ENCODE results near the gene NELL1.

The NELL1 gene

DNA sequence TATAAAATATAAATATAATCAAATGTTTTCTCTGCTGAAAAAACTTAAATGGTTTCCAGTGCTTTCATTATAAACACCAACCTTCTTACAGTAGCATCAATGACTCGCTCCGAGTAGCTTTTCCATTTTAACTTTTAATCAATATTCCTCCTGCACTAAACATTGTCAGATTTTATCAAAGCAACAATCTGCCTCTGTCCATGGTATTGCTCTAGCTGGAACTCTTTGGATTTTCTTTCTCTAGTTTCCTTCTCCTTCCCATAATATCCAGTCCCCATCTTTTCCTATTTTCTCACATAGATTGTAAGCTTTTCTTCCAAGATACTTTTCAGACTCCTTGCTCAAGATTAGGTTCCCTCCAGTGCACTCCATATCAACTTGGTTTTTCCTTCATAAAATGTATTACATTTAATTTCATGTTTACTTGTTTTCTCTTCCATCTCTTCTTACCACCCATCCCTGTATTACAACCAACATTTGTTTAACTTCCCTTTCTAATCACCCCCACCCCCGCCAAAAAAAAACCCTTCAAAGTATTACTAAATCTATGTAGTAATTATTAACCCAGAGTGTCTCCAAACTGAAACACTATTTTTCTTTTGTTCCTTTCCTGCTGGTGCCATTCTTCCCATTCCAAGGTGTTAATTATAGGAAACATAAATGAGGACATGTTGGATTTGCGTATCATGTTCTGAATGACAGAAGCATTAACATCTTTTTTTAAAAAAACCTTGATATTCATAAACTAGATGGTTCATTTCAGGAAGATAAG is 716.5 kb downstream of the NELL1 start:
- H3K4me3 ChIP-seq (ENCODE audit: low read depth, low read length), result no peak overlapping the region
- TF ChIP-seq, protein P1, sequence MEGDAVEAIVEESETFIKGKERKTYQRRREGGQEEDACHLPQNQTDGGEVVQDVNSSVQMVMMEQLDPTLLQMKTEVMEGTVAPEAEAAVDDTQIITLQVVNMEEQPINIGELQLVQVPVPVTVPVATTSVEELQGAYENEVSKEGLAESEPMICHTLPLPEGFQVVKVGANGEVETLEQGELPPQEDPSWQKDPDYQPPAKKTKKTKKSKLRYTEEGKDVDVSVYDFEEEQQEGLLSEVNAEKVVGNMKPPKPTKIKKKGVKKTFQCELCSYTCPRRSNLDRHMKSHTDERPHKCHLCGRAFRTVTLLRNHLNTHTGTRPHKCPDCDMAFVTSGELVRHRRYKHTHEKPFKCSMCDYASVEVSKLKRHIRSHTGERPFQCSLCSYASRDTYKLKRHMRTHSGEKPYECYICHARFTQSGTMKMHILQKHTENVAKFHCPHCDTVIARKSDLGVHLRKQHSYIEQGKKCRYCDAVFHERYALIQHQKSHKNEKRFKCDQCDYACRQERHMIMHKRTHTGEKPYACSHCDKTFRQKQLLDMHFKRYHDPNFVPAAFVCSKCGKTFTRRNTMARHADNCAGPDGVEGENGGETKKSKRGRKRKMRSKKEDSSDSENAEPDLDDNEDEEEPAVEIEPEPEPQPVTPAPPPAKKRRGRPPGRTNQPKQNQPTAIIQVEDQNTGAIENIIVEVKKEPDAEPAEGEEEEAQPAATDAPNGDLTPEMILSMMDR (IDR thresholded peaks at IDR 0.05; ENCODE audit: low read depth, low read length, missing control alignments), result no peak
- in situ Hi-C loops (cut with HindIII; ENCODE audit: low sequenced_read_pairs), result no loop called here
- no peak for DNase-seq (ENCODE audit: low read depth)

DNA sequence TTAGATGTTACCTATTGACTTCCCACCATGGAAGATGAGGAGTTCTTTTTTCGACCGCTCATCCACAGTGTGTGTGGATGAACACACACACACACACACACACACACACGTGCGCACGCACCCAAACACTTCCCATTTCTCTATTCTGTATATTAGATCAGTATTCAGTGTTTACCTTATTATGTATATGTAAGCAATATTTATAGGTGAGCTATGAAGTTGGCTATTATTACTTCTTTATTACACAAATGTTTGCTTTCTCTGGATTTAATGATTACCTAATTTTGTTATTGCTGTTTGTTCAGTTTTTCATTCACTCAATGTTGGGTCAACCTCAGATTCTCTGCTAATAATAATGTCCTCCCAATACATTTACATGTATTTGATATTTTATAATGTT is 721.0 kb downstream of the NELL1 start:
- TF ChIP-seq, protein P1 (IDR thresholded peaks at IDR 0.05; ENCODE audit: low read depth, low read length, missing control alignments), result no peak
- in situ Hi-C loops (cut with HindIII; ENCODE audit: low sequenced_read_pairs), result no loop called here
- no peak overlapping the region for H3K4me3 ChIP-seq (ENCODE audit: low read depth, low read length)
- DNase-seq (ENCODE audit: low read depth), result no peak

DNA sequence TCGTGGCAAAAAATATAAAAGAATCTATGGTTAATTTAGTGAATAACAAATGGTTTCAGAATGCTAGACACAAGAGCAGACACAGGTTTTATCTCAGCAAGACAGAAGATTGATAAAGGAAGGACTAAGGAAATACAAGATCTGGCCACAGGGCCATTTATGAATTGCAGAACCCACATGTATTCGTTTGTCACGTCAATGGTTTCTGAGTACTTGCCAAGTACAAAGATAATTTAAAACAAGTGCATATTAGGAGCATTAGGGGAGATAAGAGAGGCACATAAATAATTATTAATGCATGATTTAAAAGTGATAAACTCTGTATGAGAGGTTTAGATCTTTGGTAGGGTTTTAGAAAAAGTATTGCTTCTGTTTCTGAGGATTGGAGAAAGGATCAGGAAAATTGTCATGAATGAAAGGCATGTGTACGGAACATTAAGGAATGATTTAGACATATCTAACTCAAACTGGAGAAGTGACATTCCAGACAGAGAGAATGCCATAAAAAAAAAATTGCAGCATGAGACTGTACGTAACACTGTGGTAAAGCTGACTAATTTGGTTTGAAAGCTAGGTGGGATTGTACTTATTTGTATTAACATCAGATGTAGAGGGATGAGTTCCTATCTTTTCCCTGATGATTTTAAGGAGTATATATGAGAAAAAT is 727.1 kb downstream of the NELL1 start:
- TF ChIP-seq, protein P1 (IDR thresholded peaks at IDR 0.05; ENCODE audit: low read depth, low read length, missing control alignments), result no peak
- no peak overlapping the region for H3K4me3 ChIP-seq (ENCODE audit: low read depth, low read length)
- DNase-seq (ENCODE audit: low read depth), result no peak
- in situ Hi-C loops (cut with HindIII; ENCODE audit: low sequenced_read_pairs), result no loop called here

DNA sequence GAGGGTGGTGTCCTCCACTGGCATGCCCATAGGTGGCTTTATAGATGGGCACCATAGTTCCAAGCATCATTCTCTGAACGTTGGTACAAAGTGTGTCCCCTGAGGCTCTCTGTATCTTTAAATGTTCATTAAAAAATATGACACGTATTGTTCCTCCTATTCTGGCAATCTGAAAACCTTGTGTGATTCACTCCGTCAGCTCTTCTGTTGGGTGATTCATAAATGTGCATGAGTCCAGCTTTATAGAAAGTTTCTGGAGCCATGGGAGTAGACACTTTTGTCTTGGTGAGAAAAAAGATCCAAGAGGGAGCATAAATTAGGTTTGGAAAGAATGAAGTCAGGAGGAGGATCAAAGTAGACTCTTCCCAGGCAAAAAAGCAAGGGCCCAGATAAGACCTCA is 728.8 kb downstream of the NELL1 start:
- in situ Hi-C loops (cut with HindIII; ENCODE audit: low sequenced_read_pairs), result no loop called here
- H3K4me3 ChIP-seq (ENCODE audit: low read depth, low read length), result no peak overlapping the region
- DNase-seq (ENCODE audit: low read depth), result no peak
- TF ChIP-seq, protein P1 (IDR thresholded peaks at IDR 0.05; ENCODE audit: low read depth, low read length, missing control alignments), result no peak

DNA sequence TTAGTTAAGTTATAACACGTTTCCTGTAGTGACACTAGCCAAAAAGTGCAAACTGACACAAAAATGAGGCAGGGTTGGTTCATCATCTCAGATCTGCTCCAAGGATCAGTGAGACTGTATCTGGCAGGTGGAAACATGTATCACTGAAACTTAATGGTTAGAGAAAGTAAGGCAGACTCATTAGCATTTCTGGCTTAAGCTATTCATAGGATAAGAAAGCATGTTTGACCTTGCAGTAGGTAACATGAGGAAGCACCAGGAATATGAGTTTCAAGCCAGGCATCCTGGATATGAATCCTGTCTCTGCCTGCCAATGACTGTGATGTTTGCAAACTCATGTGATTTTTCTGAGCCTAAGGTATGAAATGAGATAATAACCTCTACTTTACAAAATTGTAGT is 732.1 kb downstream of the NELL1 start:
- in situ Hi-C loops (cut with HindIII; ENCODE audit: low sequenced_read_pairs), result no loop called here

DNA sequence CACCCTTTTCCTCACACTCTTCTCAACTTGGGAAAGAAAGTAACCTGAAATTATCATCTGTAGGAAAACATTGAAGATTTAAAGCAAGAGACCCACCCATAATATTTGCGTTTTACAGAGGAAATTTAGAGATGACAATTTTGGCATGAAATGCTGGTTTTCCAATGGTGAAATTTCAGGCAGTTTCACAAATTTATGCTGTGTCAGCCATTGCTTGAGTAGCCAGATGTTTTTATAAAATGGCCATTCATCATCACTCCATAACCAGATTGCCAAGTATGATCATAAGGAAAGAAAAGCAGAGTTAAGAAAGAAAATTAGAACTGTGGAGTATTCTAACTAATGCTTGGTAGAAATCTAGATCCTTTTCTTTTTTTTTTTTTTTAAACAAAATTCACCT is 732.9 kb downstream of the NELL1 start:
- DNase-seq (ENCODE audit: low read depth), result no peak
- TF ChIP-seq, protein P1 (IDR thresholded peaks at IDR 0.05; ENCODE audit: low read depth, low read length, missing control alignments), result no peak
- no peak overlapping the region for H3K4me3 ChIP-seq (ENCODE audit: low read depth, low read length)
- in situ Hi-C loops (cut with HindIII; ENCODE audit: low sequenced_read_pairs), result no loop called here

More for the DNA sequence above, 732.1 kb downstream of the NELL1 start:
- no peak overlapping the region for H3K4me3 ChIP-seq (ENCODE audit: low read depth, low read length)
- TF ChIP-seq, protein P1 (IDR thresholded peaks at IDR 0.05; ENCODE audit: low read depth, low read length, missing control alignments), result no peak
- no peak for DNase-seq (ENCODE audit: low read depth)
